SK-N-MC (cell line): Measurements from ENCODE around the gene C11orf71.

ENCODE experiments used
- DNase-seq: peaks from one replicate; pipeline ENCODE4 v3.0.0-alpha.2; 2011; ENCODE audit warnings: low read depth, low spot score
- H3K27ac ChIP-seq: fragments of 200-600 bp; sonication (generic); 2 replicates; pipeline ENCODE4 v1.5.1; 2016; ENCODE audit warnings: mixed run types
- H3K36me3 ChIP-seq: fragments of 200-600 bp; sonication (generic); 2 replicates; pipeline ENCODE4 v1.6.1; 2017; ENCODE audit warnings: antibody characterized with exemption, low read length, mixed read lengths; ENCODE audit not compliant: insufficient read depth
- H3K4me3 ChIP-seq: fragments of 200-600 bp; sonication (generic); 2 replicates; pipeline ENCODE4 v1.5.1; 2016
- H3K9ac ChIP-seq: fragments of 200-600 bp; sonication (generic); 2 replicates; pipeline ENCODE4 v1.8.0; 2017; ENCODE audit warnings: mixed run types, mixed read lengths; ENCODE audit not compliant: insufficient read length
- H3K9me3 ChIP-seq: fragments of 200-600 bp; sonication (generic); 2 replicates; pipeline ENCODE4 v1.6.1; 2017; ENCODE audit warnings: low read depth, mild to moderate bottlenecking, antibody characterized with exemption, low read length, moderate library complexity, mixed read lengths
- EZH2 ChIP-seq: fragments of 200-600 bp; sonication (generic); IDR thresholded peaks from one replicate; pipeline ENCODE4 v1.6.1; 2017; ENCODE audit warnings: antibody characterized with exemption
- FOXP2 ChIP-seq: optimal IDR thresholded peaks from 2 replicates; pipeline ENCODE3; 2011; ENCODE audit warnings: mild to moderate bottlenecking, moderate library complexity; ENCODE audit not compliant: insufficient read depth; ENCODE audit errors: extremely low read length, control extremely low read depth
- POLR2AphosphoS5 ChIP-seq: IDR thresholded peaks from 2 replicates; pipeline ENCODE4 v1.6.1; 2012; ENCODE audit warnings: mild to moderate bottlenecking, low read depth, low read length, borderline replicate concordance

The C11orf71 gene

DNA sequence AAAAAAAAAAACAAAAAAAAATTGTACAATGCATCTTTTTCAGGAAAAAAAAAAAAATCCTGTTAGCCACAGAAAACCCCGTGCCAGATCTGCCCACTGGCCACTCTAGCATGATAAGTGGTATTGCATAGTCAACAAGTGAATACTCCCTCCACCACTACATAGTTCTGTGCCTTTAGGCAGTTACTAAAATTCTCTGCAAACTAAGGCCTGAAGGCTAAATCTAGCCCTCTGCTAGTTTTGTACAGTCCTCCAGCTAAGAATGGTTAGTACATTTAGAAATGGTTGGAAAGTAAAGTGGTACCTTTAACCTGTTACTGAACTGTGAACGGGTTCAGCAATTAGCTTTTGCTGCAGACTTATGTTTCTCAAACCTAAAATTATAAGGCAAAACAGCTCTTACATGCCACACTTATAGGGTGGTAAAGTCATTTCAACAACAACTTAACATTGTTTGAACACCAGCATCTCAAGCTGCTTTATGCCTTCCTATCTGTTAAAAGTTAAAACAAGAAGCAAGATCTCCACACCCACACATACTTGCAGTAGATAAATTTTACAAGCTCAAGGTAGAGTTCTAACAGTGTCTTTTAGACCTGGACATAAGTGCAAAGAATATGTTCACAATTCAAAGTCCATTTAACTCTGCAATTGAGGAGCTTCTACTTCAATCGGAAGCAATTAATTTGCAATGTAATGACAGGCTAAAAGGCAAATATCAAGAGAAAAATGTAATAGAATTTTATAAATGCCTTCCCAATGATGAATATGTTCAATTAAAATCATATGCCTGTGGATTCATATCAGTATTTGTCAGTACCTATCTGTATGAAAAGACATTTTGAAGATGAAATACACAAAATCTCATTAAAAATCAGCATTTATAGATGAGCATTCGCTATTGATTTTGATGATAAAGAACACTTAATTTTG, 7.3 kb downstream of the C11orf71 start:
- no peak for DNase-seq

DNA sequence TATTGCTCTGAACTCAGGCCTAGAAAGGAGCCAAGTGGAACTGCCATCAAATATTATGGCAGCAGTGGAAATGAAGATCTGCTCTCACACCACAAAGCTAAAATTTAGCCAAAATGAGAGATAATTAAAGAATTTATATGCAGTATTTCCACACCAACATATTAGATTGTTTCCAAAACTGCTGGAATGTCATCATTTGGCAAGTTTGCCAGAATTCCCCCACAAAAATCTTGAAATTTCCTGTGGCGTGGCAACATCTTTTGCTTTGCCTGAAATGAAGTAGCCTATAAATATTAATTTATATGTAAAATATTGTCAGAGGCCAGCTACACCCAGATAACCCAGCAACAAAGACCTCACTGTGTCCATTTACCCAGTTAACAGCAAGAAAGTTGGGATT, 13.8 kb downstream of the C11orf71 start:
- H3K9ac ChIP-seq: no peak overlapping the region
- no peak for TF ChIP-seq POLR2AphosphoS5
- TF ChIP-seq FOXP2: no peak
- no peak for TF ChIP-seq EZH2
- no peak overlapping the region for H3K4me3 ChIP-seq
- no peaks in the 10 kb centered on the region for H3K9me3 ChIP-seq
- no peaks in the 10 kb centered on the region for H3K36me3 ChIP-seq
- DNase-seq: no peak
- H3K27ac ChIP-seq: no peak overlapping the region

More for the DNA sequence above, 7.3 kb downstream of the C11orf71 start:
- H3K27ac ChIP-seq: no peak overlapping the region
- no peaks in the 10 kb centered on the region for H3K36me3 ChIP-seq
- H3K4me3 ChIP-seq: no peak overlapping the region
- H3K9ac ChIP-seq: no peak overlapping the region
- H3K9me3 ChIP-seq: no peaks in the 10 kb centered on the region
- TF ChIP-seq EZH2: no peak

DNA sequence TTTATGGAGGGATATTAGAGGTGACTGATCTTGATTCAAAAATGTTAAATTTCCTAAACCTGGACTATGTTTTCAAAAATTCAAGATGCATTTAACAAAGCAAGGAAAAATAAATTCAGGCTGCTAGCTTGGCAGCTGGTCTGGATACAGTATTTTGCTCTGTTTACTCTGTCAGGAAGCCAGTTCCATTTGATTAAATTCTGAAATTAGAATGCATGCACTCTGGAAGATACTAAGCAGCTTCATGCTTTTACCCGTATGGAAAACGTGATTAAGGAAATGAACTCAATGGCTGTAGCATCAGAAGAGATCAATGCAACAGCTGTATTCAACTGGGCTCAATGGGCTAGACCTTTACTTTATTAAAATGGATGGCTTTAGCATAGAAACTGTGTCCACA, 14.2 kb downstream of the C11orf71 start:
- Histone ChIP-seq H3K4me3 (no peak overlapping the region), H3K36me3 (no peaks in the 10 kb centered on the region), H3K9me3 (no peaks in the 10 kb centered on the region), H3K27ac (no peak overlapping the region), H3K9ac (no peak overlapping the region)
- no peak for DNase-seq
- TF ChIP-seq FOXP2 (no peak), EZH2 (no peak), POLR2AphosphoS5 (no peak)

DNA sequence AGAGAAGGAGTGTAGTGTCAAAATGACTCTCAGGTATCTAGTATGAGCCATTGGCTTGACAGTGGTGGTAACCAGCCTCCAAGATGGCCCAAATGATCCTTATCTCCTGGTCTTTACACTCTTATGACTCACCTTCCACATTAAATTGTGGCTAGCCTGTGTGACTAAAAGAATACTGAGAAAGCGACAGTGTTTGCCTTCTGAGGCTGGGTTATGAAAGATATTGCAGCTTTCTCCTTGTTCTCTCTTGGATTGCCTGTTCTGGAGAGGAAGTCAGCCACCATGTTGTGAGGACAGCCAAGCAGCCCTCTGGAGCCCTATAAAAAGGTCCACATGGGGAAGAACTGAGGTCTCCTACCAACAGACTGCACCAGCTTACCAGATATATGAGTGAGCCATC, 15.8 kb downstream of the C11orf71 start:
- DNase-seq: no peak

DNA sequence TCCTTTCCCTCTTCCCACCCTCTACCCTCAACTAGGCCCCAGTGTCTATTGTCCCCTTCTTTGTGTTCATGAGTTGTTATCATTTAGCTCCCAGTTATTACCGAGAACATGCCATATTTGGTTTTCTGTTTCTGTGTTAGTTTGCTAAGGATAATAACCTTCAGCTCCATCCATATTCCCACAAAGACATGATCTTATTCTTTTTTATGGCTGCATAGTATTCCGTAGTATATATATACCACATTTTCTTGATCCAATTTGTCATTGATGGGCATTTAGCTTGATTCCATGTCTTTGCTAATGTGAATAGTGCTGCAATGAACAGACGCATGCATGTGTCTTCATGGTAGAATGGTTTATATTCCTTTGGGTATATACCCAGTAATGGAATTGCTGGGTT, 17.8 kb downstream of the C11orf71 start:
- H3K9me3 ChIP-seq: no peaks in the 10 kb centered on the region
- H3K36me3 ChIP-seq: no peaks in the 10 kb centered on the region
- no peak overlapping the region for H3K9ac ChIP-seq
- TF ChIP-seq FOXP2 (no peak), EZH2 (no peak), POLR2AphosphoS5 (no peak)
- no peak for DNase-seq
- H3K4me3 ChIP-seq: no peak overlapping the region
- no peak overlapping the region for H3K27ac ChIP-seq

More for the DNA sequence above, 15.8 kb downstream of the C11orf71 start:
- TF ChIP-seq FOXP2: no peak
- no peak for TF ChIP-seq EZH2
- TF ChIP-seq POLR2AphosphoS5: no peak
- no peaks in the 10 kb centered on the region for H3K9me3 ChIP-seq
- H3K9ac ChIP-seq: no peak overlapping the region
- H3K36me3 ChIP-seq: no peaks in the 10 kb centered on the region
- no peak overlapping the region for H3K4me3 ChIP-seq
- H3K27ac ChIP-seq: no peak overlapping the region

DNA sequence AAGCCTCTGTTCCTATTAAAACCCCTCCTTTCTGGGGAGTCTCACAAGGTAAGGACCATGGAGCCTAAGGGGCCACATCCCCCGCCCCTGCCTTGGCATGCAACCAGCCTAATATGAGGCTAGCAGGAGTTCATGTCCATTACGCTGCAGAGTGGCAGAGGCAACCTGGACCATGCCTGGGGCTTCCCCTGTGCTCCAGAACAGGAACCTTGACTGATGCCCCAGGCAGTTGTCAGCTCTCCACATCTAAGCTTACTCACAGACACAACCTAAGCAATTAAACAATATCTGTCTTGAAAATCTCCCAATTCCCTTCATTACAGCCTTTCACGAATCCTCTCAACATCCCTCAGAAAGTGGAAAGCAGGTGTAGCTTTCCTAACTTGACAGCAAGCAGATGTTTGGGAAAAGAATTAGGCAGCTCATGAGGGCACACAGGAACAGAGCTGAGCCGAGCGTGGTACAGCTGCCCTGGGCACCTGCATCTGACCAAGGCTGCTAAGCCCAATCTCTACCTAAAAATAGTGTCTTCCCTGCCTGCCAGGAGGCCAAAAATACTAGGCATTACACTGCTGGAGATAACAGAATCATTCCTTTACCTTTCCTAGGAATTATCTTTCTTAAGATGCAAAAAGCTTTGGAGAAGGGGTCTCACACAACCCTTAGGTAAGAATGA, 20.8 kb downstream of the C11orf71 start:
- Histone ChIP-seq H3K4me3 (no peak overlapping the region), H3K36me3 (no peaks in the 10 kb centered on the region), H3K9me3 (no peaks in the 10 kb centered on the region), H3K27ac (no peak overlapping the region), H3K9ac (no peak overlapping the region)
- DNase-seq: no peak
- TF ChIP-seq FOXP2 (no peak), POLR2AphosphoS5 (no peak)

DNA sequence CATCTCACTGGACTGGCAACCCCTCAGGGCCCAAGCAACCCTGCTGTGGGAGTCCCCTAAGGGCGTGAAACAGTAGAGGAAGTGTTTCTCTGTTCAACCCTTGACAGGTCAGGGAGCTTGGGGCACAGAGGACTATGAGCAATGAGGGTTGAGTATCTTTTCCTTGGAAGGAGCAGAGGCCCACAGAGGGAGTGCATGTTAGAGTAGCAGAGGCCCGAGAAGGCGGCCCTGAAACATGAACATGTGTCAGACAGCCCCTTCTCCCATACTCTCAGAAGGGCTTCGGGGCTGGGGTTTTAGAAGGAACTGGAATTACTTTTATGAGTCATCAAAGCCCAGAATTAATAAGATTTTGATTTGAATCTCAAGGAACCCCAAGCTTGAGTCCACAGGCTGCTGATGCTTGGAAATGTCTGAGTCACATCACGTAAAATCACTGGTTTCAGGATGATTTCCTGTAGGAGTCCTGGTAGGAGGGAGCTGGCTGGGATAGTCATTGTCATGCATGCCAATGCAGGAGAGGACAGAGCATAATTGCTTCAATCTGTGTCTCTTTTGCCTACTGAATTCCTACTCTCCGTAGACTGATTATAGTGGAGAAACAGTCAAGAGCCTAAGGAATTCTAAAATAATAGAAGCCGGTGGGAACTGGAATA, 22.6 kb downstream of the C11orf71 start:
- no peak for TF ChIP-seq FOXP2
- no peak for TF ChIP-seq POLR2AphosphoS5
- TF ChIP-seq EZH2: no peak
- Histone ChIP-seq H3K9ac (no peak overlapping the region), H3K4me3 (no peak overlapping the region), H3K27ac (no peak overlapping the region), H3K36me3 (no peaks in the 10 kb centered on the region), H3K9me3 (no peaks in the 10 kb centered on the region)
- DNase-seq: no peak

DNA sequence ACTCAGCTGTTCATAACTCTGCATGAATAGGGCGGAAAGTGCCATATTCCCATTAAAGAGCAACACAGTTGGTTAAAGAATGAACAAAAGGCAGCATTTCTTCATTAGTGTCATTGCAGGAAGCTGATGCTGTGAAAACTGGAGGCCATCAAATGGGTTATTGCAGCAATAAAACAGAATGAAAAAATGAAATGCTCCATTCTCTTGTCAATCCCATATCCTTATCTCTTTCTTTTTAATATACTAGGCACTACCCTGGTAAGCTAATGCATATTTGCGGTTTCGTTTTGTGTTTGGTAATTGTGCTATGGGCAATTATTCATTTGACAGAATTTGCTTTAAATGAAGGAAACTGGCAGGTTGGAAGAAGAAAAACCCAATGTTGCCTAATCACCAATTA, 25.3 kb downstream of the C11orf71 start:
- Histone ChIP-seq H3K36me3 (no peaks in the 10 kb centered on the region), H3K27ac (no peak overlapping the region), H3K9me3 (no peaks in the 10 kb centered on the region), H3K4me3 (no peak overlapping the region), H3K9ac (no peak overlapping the region)
- TF ChIP-seq EZH2 (no peak), POLR2AphosphoS5 (no peak), FOXP2 (no peak)
- no peak for DNase-seq
